ENCODE measurements around the gene TARS1.

Gene TARS1

DNA sequence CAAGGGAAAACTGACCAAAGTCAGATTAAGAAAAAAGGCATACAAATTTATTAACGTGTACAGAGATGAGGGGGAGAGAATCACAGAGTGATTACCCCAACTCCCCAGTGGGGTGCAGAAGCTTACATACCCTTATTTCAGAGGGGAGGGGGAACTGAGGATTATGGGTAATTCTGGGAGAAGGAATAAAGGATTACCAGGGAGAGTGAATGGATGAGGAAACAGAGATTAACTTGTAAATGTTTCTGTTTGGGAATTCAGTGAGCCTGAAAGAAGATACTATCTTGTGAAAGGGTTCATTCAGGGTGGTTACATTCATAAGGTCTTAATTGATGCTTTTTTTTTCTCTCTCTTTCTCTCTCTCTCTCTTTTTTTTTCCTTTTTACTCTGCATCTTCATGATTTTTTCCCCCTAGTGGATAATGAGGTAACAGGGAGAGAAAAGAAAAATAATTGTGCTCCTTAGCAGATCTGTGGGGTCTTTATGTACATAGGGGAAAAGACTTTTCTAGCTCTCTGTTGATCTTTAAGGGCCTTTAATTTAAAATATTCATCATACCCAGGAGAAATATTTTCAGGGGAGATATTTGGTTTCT is 49.4 kb downstream of the TARS1 start:
- no peak overlapping the region for H3K4me3 ChIP-seq (replicated peaks in 1 of 2; ENCODE audit: low read depth in 2 of 2, low read length in 2 of 2)
- DNase-seq (ENCODE audit: low read depth in 2 of 2): no peak
- TF ChIP-seq CTCF (IDR thresholded peaks at IDR 0.05; ENCODE audit: low read depth, low read length): no peak

DNA sequence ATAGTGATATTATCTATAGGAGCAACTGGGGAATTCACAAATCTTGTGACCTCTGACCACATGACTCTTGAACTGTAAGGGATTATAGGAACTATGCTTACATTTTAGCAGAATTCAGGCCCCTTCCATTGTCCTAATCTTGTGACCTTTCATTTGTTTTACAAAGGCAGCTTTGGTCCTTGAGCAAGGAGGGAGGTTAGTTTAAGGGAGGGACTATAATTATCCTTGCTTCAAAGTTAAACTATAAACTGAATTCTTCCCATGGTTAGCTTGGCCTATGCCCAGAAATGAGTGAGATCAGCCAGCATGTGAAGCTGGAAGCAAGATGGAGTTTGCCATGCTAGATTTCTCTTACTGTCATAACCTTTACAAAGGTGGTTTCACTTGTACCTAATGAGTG is 51.2 kb downstream of the TARS1 start:
- TF ChIP-seq CTCF (IDR thresholded peaks at IDR 0.05; ENCODE audit: low read depth, low read length): no peak
- no peak for DNase-seq (ENCODE audit: low read depth in 2 of 2)

DNA sequence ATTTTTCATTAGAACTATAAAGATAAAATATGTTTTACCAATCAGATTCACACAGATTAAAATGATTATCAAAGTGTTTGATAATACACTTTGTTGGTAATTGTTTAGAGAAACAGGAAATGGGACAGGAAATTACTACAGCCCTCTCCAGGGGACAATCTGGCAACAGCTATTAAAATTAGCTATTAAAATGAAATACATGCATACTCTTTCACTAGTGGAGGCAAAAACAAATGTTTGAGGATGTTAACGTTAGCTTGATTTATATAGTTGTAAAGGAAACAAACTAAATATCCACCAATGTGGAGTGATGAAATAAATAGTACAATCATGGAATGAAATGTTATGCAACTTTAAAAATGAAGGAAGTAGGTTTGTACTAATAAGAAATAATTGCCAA is 53.7 kb downstream of the TARS1 start:
- no peak for TF ChIP-seq CTCF (IDR thresholded peaks at IDR 0.05; ENCODE audit: low read depth, low read length)
- peak; percentile 5 to 10 for DNase-seq (ENCODE audit: low read depth in 2 of 2)
- no peak overlapping the region for H3K4me3 ChIP-seq (replicated peaks in 1 of 2; ENCODE audit: low read depth in 2 of 2, low read length in 2 of 2)

More for the DNA sequence above, 51.2 kb downstream of the TARS1 start:
- H3K4me3 ChIP-seq (replicated peaks in 1 of 2; ENCODE audit: low read depth in 2 of 2, low read length in 2 of 2): no peak overlapping the region

- no peak for TF ChIP-seq CTCF (IDR thresholded peaks at IDR 0.05; ENCODE audit: low read depth, low read length)
- H3K4me3 ChIP-seq (replicated peaks in 1 of 2; ENCODE audit: low read depth in 2 of 2, low read length in 2 of 2): no peak overlapping the region
- no peak for DNase-seq (ENCODE audit: low read depth in 2 of 2)
Measured at GRCh38 chr5:33501260-33501659, 60.5 kb downstream of the TARS1 start.

DNA sequence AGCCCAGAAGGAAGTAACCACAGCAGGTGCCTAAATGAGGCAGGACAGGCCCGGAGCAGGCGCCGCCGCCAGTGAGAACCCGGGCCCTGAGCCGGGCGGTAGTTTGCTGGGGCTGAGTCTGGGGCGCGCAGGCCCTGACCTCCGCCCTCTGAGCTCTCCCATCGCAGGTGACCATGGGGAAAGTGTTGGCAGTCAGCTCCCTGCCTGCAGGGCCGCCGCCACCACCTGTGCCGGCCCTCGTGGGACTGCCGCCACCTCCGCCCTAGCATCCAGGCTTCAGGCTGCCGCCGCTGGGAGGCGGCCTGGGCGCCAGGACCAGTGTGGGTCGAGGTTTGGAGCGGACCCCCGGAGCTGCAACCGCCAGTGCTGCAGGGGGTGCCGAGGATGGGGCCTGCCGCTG is 61.1 kb downstream of the TARS1 start:
- TF ChIP-seq CTCF (IDR thresholded peaks at IDR 0.05; ENCODE audit: low read depth, low read length): no peak
- H3K4me3 ChIP-seq (replicated peaks in 1 of 2; ENCODE audit: low read depth in 2 of 2, low read length in 2 of 2): no peak overlapping the region
- DNase-seq (ENCODE audit: low read depth in 2 of 2): no peak

DNA sequence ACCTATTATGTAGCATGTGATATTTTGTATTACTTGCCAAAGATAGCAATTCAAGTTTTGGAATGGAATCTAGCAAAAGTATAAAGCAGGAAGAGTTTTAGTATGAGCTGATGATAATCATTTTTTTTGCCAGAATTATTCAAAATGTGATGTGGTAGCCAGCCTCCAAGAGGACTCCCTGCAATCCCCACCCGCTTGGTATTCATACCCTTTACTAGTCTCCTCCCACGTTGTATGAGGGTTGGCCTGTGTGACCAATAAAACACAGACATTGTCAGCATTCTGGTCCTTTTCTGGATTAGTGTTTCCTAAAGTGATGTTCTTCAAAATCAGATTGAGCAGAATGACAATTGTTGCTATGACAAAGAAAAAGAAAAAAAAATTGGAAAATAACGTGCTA is 63.8 kb downstream of the TARS1 start:
- no peak for DNase-seq (ENCODE audit: low read depth in 2 of 2)
- TF ChIP-seq CTCF (IDR thresholded peaks at IDR 0.05; ENCODE audit: low read depth, low read length): no peak
- no peak overlapping the region for H3K4me3 ChIP-seq (replicated peaks in 1 of 2; ENCODE audit: low read depth in 2 of 2, low read length in 2 of 2)

- H3K4me3 ChIP-seq (replicated peaks in 1 of 2; ENCODE audit: low read depth in 2 of 2, low read length in 2 of 2): no peak overlapping the region
- TF ChIP-seq CTCF (IDR thresholded peaks at IDR 0.05; ENCODE audit: low read depth, low read length): no peak
- peak in 1 of 2 donors; percentile 32 for DNase-seq (ENCODE audit: low read depth in 2 of 2)
Measured at GRCh38 chr5:33507426-33507825, 66.7 kb downstream of the TARS1 start.

Measured in cardiac fibroblast (primary cell).